CD4-positive, alpha-beta T cell treated with Interleukin-12 subunit alpha and Interleukin-12 subunit beta, for 1 hour (primary cell): ENCODE measurements around the gene PEX14.

Experiments
- DNase-seq: peaks from one replicate; pipeline ENCODE4 v3.0.0-alpha.2; 2020

The PEX14 gene

DNA sequence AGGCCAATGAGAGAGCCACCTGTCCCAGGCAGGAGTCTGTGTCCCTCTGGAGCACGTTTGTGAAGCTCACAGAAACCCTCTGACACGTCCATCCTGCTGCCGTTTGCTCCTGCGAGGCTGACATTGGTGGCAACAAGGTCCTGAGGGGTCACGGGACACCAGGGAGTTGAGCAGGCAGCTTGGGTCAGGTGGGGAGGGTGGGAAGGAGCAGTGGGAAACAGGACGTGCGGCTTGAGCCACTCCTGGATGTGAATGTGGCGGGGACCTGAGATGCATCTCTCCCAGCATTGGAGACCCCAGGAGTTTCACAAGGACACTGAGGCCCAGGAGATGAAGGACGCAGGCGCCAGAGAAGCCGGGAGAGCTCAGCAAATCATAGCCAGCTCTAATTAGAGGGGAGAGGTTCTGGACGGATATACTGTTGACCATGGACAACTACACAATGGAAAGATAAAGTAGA, 149.0 kb downstream of the PEX14 start:
- no peak for DNase-seq

DNA sequence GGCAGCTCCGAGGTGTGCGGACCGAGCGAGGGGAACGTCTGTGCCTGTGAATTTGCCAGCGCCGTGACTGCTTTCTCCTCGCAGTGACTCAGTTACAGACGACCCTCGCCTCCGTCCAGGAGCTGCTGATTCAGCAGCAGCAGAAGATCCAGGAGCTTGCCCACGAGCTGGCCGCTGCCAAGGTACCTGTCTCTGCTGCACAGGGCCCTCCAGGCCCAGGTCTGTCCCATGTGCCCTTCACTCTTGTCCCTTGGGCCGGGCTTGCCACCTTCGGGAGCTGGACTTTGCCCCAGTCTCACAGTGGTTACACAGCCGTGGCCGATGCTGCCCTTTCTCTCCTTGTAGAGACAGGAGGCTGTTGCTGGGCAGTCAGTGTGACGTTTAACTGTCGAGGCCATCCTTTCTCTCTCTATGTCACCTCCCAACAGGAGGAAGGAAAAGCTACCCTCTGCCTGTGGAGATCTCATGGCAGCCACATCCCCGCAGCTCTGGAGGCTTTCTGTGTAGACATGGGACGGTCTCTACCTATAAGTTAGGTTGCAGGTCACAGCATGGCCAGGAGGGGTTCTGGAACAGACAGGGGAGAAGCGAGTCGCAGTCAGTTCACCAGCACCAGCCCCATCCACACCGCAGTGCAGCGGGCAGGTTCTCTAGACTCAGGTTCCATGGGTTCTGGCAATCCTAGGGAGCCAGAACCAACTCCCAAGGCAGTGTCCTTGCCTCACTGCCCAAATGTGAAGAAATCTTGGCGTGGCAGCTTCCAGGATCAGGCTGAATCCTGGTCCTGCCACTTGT, 149.7 kb downstream of the PEX14 start:
- no peak for DNase-seq

DNA sequence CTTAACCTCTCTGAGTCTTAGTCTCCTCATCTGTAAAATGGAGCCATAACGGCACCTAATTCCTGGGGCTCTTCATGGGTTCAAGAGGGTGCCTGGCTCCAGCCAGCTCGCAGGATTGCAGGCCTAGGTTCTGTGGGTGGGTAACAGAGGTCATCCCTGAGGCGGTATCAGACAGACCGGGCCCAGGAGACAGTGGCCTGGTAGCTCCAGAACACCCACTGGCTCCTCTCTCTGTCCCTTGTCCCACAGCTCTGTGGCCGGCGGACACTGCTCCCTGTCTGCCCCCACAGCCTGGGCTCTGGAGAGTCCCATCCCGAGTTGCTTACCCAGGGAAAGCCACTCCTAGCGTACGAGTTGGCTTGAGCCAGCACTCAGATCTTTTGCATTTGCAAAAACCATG, 150.3 kb downstream of the PEX14 start:
- no peak for DNase-seq

DNA sequence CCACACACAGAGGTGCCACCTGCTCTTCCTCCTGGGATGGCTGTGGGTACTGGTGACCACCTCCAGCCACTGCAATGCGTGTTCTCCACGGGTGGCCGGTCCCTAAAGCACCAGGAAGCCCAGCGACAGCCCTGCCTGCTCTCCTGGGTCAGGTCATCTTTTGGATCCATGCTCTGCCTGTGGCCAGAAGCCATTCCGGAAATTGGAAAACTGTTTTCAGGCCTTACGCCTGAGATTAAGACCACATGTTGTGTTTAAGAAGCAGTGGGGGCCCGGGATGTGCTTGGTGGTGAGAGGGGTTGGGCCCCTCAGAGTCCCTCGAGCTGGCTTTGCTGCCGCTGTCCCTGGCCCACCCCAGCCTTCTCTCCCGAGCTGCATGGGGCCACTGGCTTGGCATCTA, 150.8 kb downstream of the PEX14 start:
- no peak for DNase-seq

DNA sequence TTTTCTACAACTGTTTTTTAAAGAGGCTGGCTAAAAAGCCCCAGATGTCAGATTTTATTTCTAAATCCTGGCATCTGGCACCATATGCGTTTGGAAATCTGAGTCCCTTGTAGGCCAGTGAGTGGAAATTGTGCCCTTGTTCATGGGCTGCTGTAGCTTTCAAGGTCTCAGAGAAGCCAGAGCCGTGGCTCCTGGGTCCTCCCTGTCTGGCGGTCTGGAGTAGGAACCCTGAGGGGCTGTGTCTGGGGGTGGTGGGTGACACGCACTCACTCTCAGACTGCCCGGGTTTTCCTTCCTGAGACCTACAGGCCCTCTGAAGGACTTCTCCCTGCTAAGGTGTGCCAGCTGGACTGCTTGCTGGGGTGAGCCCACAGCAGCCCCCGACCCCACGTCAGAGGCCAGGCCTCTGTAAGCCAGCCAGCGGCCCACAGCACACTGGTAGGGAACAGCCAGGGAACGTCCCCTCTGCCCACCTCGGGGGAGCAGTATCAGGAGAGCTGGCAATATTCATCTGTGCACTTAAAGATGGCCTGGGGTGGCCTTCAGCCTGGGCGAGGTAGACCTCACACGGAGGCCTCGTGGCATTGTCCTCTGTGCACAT, 151.5 kb downstream of the PEX14 start:
- no peak for DNase-seq

DNA sequence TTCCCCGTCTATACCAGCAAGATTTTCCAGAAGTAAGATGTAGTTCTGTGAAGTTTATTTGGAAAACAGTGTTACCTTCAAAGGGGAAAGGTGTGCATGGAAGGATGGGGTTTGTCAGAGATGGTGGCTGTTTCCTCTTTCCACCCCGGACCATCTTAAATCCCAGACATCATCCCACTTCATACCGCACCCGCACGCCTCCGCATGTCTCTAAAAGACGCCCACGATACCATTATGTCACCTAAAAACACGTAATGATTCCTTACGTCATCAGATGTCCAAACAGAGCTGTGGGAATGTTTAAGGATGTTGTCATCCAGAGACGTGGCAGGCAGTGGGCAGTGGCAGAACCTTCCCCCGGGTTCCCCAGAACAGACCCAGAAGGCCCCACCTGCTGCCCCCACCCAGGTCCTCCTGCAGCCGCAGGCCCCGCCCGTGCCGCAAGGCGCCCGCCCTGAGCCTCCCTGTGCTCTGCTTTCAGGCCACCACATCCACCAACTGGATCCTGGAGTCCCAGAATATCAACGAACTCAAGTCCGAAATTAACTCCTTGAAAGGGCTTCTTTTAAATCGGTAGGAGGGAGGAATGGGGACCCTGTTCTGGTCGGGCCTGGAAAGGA, 152.2 kb downstream of the PEX14 start:
- no peak for DNase-seq

DNA sequence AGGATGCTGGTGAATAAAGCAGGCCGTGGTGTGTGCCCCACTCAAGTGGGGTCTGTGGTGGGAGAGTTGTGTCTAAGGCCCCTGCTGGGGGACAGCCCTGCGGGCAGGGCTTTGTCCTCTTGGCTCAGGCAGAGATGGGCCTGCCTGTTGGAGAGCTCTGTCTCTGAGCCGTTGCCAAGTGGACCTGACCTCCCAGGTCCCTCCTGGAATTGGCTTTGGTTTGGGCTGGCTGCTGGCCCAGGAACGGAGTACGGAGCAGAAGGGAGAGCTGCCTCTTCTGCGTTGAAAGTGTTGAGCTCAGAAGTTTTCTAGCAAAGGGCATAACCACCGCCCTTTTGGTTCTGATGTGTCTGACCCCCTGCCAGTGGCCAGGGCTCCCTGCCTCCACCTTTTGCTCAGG, 153.9 kb downstream of the PEX14 start:
- DNase-seq: no peak

DNA sequence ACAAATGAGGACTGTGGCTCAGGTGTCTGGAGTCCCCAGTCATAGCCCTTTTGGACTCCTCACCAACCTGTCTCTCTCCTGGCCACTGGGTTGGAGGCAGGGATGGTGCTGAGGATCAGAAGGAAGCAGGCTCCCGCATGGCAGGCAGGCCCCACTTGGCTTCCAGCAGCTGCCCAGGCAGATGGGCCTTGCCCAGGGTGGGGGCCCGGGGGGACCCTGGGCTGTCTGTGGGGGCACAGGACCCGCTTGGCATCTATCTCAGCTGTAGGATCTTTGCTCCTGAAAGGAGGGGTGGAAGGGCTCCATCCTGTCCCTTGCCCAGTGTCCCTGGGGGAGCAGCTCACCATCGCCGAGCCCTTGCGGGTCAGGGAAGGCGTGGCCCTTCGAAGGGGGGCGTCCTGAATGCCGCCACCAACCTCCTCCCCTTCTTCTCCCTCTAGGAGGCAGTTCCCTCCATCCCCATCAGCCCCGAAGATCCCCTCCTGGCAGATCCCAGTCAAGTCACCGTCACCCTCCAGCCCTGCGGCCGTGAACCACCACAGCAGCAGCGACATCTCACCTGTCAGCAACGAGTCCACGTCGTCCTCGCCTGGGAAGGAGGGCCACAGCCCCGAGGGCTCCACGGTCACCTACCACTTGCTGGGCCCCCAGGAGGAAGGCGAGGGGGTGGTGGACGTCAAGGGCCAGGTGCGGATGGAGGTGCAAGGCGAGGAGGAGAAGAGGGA, 154.5 kb downstream of the PEX14 start:
- DNase-seq: no peak

DNA sequence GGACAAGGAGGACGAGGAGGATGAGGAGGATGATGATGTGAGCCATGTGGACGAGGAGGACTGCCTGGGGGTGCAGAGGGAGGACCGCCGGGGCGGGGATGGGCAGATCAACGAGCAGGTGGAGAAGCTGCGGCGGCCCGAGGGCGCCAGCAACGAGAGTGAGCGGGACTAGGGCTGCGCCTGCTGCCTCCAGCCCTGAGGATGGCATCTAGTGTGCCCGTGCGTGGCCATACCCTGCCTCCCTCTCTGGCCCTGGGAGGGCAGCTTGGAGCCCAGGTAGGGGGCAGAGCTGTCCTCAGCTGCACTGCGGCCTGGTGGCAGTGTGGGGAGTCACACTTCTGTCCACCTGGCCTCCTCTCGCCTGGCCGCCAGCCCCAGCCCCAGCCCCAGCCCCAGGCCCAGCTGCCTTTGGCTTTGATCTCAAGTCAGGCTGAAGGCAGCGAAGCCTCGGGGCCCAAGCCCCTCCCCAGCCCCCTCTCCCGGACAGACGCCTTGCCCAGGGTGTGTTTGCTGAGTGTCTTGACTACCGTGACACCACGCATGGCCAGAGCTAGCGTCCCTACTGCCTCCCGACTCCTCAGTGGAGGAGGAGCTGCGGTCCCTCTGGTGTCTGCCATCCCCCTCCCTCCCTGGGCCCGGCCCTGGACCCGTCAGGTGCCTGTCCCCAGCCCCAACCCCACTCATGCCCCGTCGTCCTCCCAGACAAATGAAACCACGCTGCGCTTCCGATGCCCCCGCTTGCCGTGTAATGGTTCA, 155.2 kb downstream of the PEX14 start:
- no peak for DNase-seq

DNA sequence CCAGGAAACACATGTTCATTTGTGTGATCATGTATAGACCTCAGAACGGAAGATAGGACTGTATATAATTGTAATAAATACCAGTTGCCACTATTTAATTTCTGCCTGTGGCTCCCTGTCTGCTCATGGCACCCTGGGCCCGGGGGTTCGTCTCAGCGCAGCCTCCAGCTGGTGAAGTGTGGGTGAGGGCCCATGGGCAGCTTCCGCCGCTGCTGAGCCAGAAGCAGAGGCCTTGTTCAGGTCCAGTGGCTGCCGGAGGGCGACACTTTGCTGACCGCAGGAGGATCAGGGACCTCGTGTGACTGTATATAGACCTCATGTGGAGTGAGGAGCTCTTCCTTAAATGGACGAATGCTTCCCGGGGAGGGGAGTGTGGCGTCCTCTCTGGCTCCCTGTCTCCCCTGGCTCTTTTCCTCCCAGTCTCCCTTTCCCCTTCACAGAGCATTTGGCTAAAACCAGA, 155.9 kb downstream of the PEX14 start:
- DNase-seq: no peak

DNA sequence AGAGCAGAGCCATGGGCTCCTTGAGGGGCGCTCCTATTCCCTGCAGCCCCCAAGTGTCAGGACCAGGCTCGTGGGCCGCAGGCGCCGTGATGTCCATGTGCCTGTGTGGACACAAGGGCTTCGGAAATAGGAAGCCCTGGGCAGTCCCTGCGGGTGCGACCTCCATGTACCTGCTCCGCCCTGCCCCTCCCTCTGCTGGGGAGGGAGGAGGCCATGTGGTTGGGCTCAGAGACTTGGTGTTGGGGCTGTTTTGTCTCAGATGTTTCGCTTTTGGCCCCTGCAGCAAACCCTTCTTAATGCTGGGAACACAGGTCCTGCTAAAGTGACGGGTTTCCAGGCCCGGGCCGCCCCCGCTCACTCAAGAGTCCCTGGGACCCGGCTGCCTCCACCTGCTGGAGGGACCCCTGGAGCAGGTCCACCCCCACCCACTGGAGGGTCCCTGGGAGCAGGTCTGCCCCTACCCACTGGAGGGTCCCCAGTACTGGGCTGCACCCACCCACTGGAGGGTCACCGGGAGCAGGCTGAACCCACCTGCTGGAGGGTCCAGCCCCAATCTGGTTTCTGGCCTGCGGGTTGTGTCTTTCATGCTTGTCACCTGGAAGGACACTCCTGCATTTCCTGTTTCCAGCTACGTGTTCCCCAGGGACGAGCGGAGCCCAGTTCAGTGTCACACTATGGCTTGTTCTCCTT, 156.5 kb downstream of the PEX14 start:
- no peak for DNase-seq

DNA sequence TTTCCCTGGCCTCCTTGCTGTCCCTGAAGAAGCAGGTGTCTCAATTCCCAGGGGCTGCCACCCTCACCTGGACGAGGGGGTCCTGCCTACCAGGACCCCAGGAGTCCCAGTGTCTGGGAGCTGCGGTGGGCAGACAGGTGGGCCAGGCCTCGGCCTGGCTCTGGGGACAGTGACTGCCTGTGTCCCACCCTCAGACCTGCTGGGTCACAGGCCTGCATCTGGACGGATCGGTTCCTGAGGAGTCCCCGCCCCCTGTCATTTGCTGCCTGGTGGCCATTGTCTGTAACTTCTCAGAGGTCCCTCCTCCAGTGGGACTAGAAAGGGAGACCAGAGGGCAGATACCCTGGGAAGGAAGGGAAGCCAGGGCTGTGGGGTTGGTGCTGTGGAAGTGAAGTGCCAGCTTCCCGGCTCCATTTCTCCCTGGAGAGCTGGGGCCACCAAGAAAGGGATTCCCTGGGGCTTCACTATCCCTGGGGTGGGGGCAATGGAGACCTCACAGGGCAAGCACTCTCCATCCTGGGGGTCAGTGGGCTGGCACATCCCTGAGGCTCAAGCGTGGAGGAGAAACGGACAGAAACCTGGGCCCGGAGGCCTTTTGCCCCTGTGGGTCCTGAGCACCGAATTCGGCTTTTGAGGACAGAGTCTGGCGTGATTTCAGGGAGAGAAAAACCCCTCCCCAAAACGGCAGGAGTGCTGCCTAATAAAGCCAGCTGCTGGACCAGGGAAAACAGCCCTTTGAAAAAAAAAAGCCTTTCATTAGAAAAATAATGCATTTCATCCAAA, 157.3 kb downstream of the PEX14 start:
- DNase-seq: no peak

DNA sequence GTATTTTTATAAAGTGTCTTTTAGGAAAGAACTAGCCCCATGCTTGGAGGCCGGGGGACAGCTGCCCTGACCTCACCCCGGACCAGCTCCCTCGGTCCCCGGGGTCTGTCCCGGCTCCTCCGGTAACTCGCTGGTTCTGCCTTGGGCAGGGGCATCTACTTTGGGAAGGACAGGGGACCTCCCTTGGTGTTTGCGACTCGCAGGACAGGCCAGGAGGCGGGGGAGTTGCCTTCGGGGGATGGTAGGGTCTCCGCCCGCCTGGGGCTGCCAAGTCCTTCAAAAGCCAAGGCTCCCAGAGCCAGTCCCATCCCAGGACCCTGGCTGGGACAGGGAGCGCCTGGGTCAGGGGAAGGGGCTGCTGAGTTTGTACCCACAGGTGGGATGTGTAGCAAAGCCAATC, 157.9 kb downstream of the PEX14 start:
- no peak for DNase-seq

DNA sequence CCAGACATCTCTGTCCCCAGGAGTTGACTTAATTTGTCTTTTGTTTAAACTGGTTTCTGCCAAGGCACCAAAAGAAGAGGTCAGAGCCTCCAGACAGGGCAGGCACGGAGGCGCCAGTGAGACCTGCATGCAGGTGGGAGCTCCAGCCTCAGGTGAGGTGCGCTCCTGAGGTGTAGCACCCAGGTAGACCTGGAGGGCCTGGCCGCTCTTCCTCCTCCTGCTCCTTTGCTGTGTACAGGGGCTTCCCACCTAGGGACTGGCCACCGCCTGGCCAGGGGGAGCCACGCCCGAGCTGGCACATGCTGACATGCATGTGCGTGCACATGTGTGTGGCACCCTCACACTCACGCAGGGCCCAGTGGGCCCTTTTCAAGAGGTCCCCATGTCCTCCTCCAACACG, 158.7 kb downstream of the PEX14 start:
- DNase-seq: no peak

DNA sequence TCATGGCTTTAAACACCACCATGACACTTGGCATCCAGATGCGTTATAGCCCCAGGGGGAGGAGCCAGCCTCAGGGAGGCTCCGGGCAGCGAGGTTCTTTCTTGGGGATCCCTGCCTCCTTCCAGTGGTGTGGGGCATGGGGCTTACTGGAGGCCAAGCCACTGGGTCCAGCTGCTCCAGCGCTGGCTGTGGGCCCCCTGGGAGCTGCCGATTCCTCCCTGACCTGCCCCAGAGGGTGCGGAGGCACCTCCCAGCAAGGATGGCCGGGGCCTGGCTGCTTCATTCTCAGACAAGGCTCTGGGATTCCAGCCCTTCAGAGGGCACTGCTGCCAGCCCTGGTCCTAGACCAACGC, 159.3 kb downstream of the PEX14 start:
- DNase-seq: no peak

DNA sequence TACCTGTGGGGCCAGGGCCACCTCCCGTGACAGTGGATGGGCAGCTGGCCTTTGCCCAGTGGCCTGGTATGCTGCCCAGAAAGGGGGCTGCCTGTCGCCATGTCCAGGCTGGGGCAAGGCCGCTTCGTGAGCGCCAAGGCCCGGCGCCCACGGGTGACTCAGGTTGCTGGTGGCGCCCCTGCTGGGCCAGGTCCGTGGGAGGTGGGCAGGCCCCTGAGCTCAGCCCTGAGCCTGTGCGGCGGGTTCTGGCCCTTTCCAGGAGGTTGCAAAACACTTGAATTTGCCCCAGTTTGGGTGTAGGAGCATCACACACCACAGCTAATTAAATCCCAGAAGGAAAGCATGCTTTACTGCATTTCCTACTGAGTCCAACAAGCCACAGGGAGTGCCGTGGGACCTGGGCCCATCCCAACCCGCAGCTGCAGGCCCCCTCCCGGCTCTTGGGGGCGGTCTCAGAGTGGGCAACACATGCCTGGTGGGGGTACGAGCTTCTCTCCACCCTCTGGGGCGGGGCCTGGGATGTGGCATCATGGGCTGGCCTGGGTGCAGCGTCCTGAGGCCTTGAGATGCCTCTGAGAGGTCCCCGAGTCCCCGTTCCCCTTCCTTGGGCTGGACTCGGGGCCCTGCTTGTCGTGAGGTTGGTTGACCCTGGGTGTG, 159.8 kb downstream of the PEX14 start:
- DNase-seq: no peak

DNA sequence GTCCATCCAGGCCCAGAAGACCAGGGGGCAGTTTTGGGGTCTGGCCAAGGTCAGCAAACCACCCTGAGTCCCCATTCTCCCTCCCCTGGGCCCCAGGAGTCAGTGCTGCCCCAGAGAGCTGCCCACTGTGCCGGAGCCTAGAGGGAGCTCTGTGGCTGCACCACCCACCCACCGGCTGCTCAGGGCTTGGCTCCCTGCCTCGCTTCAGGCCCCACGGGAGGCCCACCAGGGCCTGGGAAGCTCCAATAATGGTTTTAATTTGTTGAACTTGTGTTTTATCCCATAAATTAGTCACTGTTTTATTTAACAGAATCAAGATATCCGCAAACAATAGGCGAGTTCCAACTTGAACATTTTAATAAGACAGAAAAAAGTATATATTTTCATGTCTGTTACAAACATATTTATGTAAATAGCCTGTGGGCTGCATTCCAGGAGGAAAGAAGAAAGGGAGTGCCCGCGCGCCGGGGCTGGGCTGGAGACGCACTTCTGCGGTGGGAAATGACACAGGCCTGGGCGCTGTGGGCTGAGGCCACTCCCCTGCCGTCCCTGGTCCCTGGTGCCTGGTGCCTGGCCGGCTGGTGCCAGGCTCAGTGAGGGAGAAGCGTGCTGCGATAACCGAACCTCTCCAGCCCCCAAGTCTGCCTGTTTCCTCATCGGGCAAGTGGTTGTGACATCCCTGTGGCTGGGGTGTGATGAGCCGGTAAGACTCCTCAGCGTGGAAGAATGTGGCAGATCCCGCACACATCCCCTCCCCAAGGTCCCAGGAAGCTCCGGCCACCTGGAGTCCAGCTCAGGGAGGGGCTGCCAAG, 160.5 kb downstream of the PEX14 start:
- no peak for DNase-seq

DNA sequence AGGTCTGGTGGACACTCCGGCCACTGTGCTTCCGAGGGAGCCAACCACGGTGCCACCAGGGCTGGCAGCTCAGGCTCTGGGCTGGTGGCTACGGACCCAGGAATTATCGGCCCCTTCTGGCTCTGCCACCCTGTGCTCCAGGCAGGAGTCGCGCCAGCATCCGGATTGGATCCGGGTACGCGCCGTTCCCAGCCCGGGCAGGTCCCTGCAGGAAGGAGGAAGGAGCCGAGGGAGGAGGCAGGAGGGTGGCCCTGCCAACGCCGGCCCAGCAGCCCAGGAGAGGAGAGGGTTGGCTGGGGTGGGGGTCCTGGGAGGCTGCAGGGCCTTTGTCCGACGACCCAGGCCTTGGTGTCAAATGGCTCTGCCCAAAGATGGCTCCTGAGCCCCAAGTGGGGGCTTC, 161.2 kb downstream of the PEX14 start:
- DNase-seq: no peak

DNA sequence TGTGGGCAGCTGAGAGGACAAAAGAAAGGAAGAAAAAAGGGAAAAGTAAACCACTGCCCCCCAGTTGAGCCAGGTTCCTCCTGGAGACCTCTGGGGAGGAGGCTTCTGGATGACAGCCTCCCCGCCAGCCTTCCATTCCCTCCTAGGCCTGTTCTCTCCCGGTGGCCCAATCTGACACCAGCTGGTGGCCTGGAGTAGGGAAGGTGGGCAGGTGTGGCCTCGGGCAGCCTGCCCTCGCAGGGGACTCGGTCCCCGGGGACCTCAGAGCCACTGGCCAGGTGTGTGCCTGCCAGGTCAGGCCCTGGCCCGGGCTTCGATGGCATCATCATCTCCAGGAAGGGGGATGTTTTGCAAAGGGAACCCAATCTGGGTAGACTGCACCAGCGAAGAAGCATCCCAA, 162.7 kb downstream of the PEX14 start:
- DNase-seq: no peak
